Activated CD4-positive, alpha-beta T cell treated with anti-CD3 and anti-CD28 coated beads for 4 hours (primary cell): ENCODE measurements around the gene TRAF1.

Source experiments
- DNase-seq, 2 donors: peaks; one replicate each; pipeline ENCODE4 v3.0.0-alpha.2; 2020

The TRAF1 gene

GRCh38 chr9:120904061-120904977, 22.3 kb downstream of the TRAF1 start:
- DNase-seq: peak; percentile 57 to 58

DNA sequence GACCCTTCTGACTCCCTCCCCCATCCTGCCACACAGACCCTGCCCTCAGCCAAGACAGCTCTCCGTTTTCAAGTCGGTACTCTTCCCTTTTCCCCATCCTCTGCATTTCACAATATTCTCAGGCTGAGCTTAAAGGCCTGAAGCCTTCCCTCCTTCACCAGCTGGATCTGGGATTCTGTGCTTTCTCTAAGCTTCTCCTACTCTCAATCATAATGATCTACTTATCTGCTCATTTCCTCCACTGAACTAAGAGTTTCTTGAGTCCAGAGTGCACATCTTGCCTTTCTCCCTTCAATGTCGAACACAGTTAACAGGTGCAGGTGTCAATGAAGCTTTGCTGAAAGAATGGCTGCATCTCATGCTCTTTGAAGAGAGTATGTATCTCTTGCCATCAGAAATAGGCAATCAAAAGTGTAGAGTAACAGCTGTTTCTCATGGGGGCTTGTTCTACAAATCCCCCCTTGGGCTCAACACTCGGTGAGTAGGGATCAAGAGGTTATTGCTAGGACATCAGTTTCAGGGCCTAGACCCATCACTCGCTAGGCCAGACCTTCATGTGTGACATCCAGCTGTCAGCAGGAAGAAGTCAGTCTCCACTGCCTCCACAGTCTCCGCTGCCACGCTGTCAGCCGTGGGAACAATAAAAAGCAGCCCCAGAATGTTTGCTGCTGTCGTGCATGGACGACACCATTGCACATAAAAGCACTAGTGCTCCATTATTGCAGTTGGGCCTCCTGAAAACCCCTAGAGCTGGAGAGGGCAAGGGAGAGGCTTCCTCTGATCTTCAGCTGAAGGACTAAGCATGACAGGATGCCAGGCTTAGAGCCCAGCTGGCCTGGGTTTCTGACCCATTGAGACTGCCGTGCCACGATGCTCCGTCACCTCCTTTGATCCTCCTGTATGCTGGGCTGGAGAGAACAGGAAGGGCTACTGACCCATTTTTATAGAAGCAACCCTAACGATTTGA, 23.7 kb downstream of the TRAF1 start:
- no peak for DNase-seq

DNA sequence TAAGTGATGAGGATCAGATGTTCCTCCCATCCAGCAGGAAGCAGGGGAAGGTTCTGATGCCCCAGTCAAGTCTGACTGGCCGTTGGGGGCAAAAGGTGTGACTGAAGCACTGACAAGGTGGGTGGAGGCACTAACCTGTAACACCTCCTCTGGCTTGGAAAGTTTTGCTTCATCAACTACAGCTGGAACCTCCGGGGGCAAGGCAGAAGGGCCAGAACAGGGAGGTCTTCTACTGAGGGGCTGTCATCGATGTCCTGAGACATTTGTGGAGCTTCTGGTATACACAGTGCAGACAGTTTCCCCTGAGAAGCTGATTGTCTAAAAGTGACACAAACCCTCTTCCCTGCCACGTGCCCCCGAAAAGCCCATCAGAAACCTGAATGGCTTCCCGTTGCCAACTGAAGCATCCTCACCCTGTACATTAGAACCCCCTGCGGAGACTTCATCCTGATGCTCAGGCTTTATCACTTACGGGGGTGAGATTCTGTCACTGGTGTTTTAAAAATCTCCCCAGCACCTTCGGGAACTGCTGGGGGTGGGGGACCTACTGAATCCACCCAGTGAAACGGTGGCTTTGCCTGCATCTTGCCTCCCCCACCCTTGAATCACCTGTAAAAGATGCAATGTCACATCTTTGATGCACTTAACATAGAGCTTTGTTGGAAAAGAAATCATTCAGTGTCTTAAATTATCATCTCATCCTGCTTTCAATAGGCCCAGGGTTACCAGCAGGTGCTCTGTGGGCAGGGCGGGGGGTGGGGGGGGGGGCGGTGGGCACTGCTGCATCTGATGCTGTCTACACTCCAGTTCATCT, 24.6 kb downstream of the TRAF1 start:
- peak in 1 of 2 donors; percentile 37 for DNase-seq

DNA sequence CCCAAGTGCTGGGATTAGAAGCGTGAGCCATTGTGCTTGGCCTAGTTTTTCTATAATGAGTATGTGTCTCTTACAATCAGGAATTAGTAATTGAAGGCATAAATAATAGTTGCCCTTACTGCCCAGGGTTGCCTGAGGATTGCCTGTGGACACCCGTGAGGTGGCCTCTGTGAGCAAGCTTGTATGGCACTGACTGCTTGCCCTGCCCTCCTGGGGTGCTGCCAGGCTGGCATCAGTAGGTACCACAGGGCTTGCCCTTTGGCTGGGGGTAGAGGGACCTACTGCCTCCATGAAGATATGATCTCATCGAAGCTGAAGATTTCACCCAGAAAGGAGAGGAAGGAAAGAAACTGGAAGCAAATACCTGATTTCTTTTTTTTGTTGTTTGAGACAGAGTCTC, 25.8 kb downstream of the TRAF1 start:
- no peak for DNase-seq

DNA sequence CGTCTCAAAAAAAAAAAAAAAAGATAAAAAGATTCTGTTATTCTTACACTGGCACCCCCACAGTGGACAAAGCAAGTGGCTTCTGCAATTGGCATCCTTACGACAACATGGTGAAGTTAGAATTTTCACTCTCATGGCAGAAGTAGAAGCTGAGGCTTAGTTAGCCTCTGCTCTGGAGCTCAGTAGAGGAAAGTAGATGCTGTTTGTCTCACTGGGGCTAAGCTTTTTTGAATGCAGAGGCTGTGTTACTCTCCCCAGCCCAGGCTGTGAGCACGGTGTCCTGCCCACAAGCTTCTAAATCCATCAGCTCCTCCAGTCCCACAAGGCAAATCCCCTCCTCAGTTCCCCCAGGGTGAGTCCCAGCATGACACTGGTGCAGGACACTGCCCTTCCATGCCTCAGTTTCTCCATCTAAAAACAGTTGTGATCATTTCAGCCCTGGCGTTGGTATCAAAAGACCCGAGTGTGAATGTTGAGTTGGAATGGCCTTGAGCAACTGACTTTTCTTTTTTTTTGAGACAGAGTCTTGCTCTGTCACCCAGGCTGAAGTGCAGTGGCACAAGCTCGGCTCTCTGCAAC, 27.0 kb downstream of the TRAF1 start:
- no peak for DNase-seq

DNA sequence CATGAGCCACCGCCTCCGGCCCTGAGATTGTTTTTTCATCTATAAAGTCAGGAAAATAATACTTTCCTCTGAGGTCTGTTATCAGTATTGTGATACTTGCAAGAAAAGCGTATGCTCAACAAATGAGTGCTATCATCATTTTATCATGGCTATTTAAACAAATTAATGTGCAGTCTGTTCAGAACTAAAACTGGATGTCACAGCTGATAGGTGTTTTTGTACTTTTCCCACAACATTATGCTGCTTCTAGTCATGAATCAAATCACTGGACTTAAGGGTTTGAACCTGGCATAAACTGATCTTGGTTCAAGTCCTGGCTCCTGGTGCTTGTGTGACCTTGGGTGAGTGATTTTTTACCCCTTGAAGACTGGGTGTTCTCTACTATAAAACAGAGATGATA, 28.2 kb downstream of the TRAF1 start:
- no peak for DNase-seq

- DNase-seq: peak; percentile 18 to 29
These were observed 30.6 kb downstream of the TRAF1 start for GRCh38 chr9:120895951-120896350.

DNA sequence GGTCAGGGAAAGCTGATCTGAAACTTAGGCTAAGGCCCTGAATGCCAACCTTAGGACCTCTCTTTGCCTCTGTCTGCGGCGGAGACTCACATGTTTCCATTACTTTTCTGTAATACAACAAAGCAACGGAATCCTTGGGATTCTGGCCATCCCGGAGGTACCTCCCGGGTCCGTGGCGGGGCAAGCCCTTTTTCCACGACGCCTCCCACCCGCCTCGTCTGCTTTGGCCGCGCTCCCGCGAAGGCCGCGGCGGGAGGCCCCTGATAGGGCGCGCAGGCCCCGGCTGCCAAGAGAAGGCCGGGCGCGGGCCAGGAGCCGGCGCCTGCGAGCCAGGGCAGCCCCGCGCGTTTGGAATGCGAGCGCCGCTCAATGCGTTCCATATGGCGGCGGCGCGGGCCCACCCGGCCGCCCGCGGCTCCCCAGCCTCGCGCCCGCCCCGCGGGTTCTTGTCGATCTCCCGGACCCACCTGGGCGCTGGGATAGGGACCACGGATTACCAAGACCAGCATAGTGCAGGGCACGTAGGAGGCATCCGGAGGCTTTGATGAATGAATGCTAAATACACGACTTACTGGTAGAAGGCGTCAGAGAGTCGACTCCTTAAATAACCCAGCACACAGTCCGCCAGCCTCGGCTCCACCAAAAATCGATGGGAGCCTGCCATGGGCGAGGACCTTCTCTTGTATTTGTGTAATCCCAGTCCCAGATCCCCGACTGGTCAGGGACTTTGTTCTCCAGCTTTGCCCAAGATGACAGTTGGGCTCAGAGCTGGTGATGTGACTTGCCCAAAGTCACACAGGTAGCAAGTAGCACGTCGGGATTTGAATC, 32.1 kb downstream of the TRAF1 start:
- DNase-seq: peak in 1 of 2 donors; percentile 39

DNA sequence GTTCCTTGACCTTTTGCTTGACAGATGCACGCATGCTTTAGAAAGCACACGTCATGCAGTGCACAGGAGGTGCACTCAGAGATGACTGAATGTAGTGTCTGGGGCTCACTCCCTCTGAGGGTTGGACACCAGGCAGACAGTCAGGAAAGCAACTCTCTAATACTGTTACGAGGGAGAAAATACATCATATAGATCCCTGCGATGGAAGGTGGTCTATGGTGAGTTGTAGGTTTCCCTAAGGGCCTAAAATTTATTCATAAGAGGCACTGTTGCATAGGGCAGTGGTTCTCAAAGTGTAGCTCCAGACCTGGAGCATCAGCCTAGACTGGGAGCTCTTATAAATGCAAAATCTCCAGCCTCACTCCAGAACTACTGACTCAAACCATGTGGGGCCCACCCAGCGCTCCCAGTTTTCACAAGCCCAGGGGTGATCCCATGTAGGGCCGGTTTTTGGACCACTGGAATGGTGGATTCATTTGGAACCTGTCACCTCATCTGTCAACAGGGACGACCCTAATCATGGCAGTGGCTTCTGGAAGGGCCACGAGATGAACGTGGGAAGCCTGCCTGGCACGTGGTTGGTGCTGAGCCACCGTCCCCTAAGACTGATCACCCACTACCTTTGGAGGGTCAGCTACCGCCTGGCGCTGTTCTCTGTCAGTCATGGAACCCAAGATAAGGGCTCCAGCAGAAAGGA, 32.8 kb downstream of the TRAF1 start:
- no peak for DNase-seq

DNA sequence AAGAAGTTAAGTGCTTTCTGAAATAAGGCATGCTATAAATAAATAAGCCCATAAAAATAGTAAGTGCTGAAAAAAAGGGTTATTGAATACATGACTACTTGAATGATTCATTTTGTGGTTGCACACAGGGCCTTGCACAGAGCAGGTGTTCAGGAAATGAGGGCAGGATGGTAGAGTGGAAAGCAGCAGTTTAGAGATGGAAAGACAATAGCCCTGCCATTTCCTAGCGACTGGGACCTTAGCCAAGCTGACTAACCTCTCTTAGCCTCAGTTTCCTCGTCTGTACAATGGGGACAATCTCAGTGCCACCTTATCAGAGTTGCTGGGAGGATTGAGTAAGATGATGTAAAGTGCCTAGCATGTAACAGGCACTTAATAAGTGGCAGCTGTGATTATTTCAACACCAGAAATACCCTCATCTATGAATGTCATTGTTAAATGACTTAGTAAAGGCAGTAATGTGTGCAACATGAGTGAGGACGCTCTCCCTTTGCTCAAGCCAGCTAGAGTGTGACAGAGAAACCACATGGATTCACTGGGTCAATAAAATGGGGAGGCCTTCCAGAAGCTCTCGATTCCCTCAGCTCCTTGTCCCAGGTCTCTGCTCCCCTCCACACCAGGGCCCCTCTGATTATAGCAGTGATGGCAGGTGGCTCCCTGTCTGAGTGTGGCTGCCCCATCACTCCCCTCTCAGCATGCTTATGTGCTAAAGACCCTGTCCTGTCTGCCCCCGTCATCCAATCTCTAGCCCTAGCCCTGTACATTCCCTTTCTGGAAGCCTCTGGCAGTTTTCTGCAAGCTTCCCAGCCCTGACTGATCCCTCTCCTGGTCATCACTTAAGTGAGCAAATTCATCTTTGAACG, 33.6 kb downstream of the TRAF1 start:
- DNase-seq: peak; percentile 64 to 69

GRCh38 chr9:120891884-120892747, 34.5 kb downstream of the TRAF1 start:
- DNase-seq: no peak

GRCh38 chr9:120891245-120891883, 35.2 kb downstream of the TRAF1 start:
- DNase-seq: peak; percentile 66 to 71

DNA sequence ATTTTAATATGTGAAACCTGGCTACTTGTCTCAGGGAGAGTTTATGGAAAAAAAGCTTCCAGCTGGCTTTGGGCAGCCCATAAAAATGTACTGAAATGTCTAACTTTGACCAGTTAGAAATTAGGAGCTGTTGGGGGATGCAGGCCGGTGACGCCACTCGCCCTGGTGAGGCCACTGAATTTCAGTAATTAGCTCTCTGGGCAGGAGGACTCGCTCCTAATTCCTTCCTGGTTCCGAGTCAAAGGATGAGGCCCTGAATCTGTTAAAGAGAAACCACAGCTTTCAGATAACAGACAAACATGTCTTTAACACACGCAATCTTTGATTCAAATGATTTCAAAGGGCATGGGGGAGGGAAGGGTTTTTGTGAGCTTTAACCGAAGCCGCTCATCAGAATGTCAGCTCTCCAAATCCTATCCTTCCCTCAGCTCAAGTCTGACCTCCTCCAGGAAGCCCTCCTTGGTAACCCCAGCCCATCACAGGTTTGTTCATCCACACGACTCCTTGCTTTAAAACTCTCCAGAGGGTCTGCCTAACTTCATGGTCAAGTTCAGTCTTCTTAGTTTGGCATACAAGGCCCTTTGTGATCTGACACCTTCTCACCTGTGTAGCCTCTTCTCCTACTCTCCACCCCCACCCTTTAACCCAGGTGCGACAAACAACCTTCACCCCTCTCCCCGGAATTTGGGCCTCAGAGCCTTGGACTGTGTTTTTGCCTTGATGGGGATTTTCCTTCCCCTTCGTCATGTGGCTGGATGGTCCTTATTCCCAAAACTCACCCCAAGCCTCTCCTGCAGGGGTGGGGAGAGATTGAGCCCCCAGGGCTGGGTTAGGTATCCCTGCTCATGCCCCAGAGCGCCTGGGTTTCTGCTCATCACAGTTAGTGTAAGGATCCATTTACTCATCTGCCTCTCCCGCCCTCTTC, 36.0 kb downstream of the TRAF1 start:
- peak; percentile 20 to 28 for DNase-seq

DNA sequence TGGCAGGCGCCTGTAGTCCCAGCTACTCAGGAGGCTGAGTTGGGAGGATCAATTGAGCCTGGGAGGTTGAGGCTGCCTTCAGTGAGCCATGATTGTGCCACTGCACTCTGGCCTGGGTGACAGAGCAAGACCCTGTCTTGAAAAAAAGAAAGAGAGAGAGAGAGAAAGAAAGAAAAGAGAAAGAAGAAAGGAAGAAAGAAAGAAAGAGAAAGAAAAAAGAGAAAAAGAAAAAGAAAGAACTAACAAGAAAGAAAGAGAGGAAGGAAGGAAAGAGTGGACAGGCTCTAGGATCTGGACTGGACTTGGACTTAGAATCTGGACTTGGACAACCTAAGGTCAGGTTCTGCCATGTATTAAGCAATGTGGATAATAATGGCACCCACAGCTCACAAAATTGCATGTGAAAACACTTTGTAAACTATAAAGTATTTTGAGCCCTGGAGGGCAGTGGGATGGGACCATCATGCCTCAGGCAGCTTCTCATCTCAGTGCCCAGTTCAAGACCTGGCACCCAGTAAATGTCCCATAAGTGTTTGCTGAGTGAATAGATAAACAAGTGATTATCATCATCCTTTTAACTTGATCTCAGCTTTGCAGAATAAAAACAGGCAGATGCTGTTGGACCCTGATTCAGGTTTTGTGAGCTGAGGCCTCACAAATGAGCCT, 36.9 kb downstream of the TRAF1 start:
- no peak for DNase-seq

DNA sequence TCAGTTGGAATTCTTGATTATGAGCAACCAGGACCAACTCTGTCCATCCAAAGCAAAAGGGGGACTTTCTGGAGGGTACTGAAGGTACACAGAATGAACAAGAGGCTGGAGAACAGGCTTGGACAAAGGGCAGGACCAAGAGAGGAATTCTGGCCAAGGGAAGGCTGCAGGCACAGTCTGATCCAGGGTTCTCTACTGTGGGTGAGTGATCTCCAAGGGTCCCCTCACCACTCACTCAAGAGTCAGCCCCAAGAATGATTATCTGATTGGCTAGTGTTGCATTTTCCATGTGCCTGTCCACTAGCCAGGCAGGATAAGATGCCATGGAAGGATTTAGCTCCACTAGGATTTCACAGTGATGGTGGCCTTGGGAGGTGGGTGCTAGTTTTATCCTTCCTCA, 38.0 kb downstream of the TRAF1 start:
- no peak for DNase-seq

- no peak for DNase-seq
These were observed 40.1 kb downstream of the TRAF1 start for GRCh38 chr9:120886490-120886967.
